GM12892 (cell line): ENCODE results near the gene RNASET2.

Experiments used
- POLR2A ChIP-seq: IDR thresholded peaks from 2 replicates; pipeline ENCODE4 v1.6.1; 2011; ENCODE audit warnings: low read depth, low read length, control low read depth
- POLR2AphosphoS5 ChIP-seq: IDR thresholded peaks from 2 replicates; pipeline ENCODE4 v1.6.1; 2011; ENCODE audit warnings: low read depth, low read length, control low read depth
- TAF1 ChIP-seq: IDR thresholded peaks from 2 replicates; pipeline ENCODE4 v1.6.1; 2011; ENCODE audit warnings: low read depth, mild to moderate bottlenecking, control low read depth, low read length, borderline replicate concordance

DNA sequence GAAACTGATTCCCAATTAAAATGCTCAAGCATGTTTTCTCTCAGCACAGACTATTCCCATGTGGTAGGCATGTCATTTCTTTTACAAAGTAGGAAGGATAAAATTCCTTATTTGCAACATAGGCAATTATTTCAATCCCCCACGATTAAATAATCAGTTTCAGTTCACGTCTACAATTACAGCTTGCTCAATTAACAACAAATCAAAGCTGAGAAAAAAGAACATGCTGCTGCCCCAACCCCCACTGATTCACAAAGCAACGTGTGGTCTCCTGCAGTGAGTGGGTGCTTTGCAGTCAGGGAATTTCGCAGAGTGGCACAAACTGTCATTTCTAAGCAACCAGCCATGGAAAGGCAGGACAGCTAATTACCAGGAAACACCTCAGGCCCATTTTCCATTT lies 17.0 kb downstream of the RNASET2 start:
- TF ChIP-seq POLR2A (no peak), POLR2AphosphoS5 (no peak), TAF1 (no peak)
